ELR (cell line): Measurements from ENCODE around the gene ZNG1E.
"Not testable (repeated sequence)": the region's sequence is repeated elsewhere in the genome, so short reads cannot be mapped to it uniquely, and the experiment has no call there.

Experiments used
- DNase-seq: peaks from one replicate; pipeline ENCODE4 v3.0.0-alpha.2; 2015; ENCODE audit warnings: low read depth

ZNG1E gene

GRCh38 chr9:65675589-65676021 lies at the start of gene ZNG1E:
ZNG1E (plus strand) TSS chr9:65675928; CDS start chr9:65675977, 49 bp downstream.
- peak; percentile 13 for DNase-seq

GRCh38 chr9:65673579-65673978 lies 2.1 kb upstream of the ZNG1E start:
- DNase-seq: not testable (repeated sequence)

- not testable (repeated sequence) for DNase-seq
Measured at GRCh38 chr9:65675018-65675417, 710 bp upstream of the ZNG1E start.

- DNase-seq: not testable (repeated sequence)
Measured at GRCh38 chr9:65676389-65676788, 661 bp downstream of the ZNG1E start.

- not testable (repeated sequence) for DNase-seq
Measured at GRCh38 chr9:65678533-65678932, 2.8 kb downstream of the ZNG1E start.

- not testable (repeated sequence) for DNase-seq
Measured at GRCh38 chr9:65703550-65703949, 27.8 kb downstream of the ZNG1E start.

- DNase-seq: not testable (repeated sequence)
Measured at GRCh38 chr9:65714445-65714844, 38.7 kb downstream of the ZNG1E start.

- DNase-seq: not testable (repeated sequence)
Measured at GRCh38 chr9:65737096-65737564, 61.4 kb downstream of the ZNG1E start, which contains the start of gene FOXD4L4. FOXD4L4 (plus strand) TSS chr9:65737146; CDS start chr9:65737146, 0 bp downstream.

- DNase-seq: not testable (repeated sequence)
Measured at GRCh38 chr9:65738133-65738532, 62.4 kb downstream of the ZNG1E start.
